NCI-H460 (cell line): ENCODE measurements around the gene NDUFAF8. TPM values are rescaled to one million over a fixed set of nuclear protein-coding genes. Genes with fewer than 3 reads are reported as not detected.

Experiments
- DNase-seq: peaks from one replicate; pipeline ENCODE4 v3.0.0-alpha.2; 2016; ENCODE audit warnings: low read depth; ENCODE audit errors: extremely low read depth
- polyA plus RNA-seq: library from polyadenylated mRNA; depleted of rRNA; stranded (reverse); fragments of >200 nt; gene quantifications from 2 replicates; pipeline ENCODE4 v1.2.3, GENCODE V29; 2014; cell fraction: nucleus; rRNA removed
- total RNA-seq: library from RNA; depleted of rRNA; stranded (reverse); fragments of >200 nt; shearing (Covaris generic); gene quantifications from 2 replicates; pipeline ENCODE4 v1.2.3, GENCODE V29; 2014; rRNA removed

The NDUFAF8 gene
- 78.3 and 88.5 TPM in 2 replicates for total RNA-seq
- polyA plus RNA-seq = 58.9 and 222 TPM in 2 replicates

GRCh38 chr17:81238815-81239713 lies at the start of gene NDUFAF8, which contains the start of gene TEPSIN:
NDUFAF8 (plus strand) TSS chr17:81239318; CDS start chr17:81239364, 46 bp downstream.
TEPSIN (minus strand) TSS chr17:81239055; CDS start chr17:81239033, 22 bp downstream.
- DNase-seq = peak; percentile 100

- peak; percentile 15 for DNase-seq
Observed at GRCh38 chr17:81189670-81190530, 49.2 kb upstream of the NDUFAF8 start.

- DNase-seq = no peak
Observed at GRCh38 chr17:81190591-81190990, 48.5 kb upstream of the NDUFAF8 start.

- DNase-seq = no peak
Observed at GRCh38 chr17:81191116-81191515, 48.0 kb upstream of the NDUFAF8 start.

GRCh38 chr17:81191646-81192045 lies 47.5 kb upstream of the NDUFAF8 start:
- DNase-seq = no peak

- DNase-seq = no peak
Observed at GRCh38 chr17:81192386-81193050, 46.6 kb upstream of the NDUFAF8 start.

- DNase-seq = no peak
Observed at GRCh38 chr17:81193051-81193410, 46.1 kb upstream of the NDUFAF8 start.

- no peak for DNase-seq
Observed at GRCh38 chr17:81193470-81194224, 45.5 kb upstream of the NDUFAF8 start.

GRCh38 chr17:81194225-81194760 lies 44.8 kb upstream of the NDUFAF8 start:
- DNase-seq = no peak

- no peak for DNase-seq
Observed at GRCh38 chr17:81194941-81195901, 43.9 kb upstream of the NDUFAF8 start.

GRCh38 chr17:81195941-81196495 lies 43.1 kb upstream of the NDUFAF8 start:
- DNase-seq = no peak

- DNase-seq = no peak
Observed at GRCh38 chr17:81196505-81197408, 42.4 kb upstream of the NDUFAF8 start.

- no peak for DNase-seq
Observed at GRCh38 chr17:81197409-81197795, 41.7 kb upstream of the NDUFAF8 start.

- no peak for DNase-seq
Observed at GRCh38 chr17:81197831-81198490, 41.2 kb upstream of the NDUFAF8 start.

GRCh38 chr17:81198826-81199481 lies 40.2 kb upstream of the NDUFAF8 start:
- DNase-seq = no peak

- no peak for DNase-seq
Observed at GRCh38 chr17:81199482-81199830, 39.7 kb upstream of the NDUFAF8 start.
